Hematopoietic multipotent progenitor cell (in vitro differentiated cells): ENCODE measurements around the gene AURKAIP1. TPM values are rescaled to one million over a fixed set of nuclear protein-coding genes. Genes with fewer than 3 reads are reported as not detected.
A peak's percentile ranks its signal among the peaks of the same experiment; 100 is the strongest.
"Not testable (repeated sequence)": the region's sequence is repeated elsewhere in the genome, so short reads cannot be mapped to it uniquely, and the experiment has no call there.

ENCODE experiments used
- DNase-seq, 3 donors: peaks; one replicate each; pipeline ENCODE4 v3.0.0-alpha.2; 2011 to 2015; ENCODE audit warnings: low read depth in 2 of 3, low spot score in 2 of 3
- total RNA-seq: library from RNA; depleted of rRNA; stranded (reverse); fragments of >200 nt; gene quantifications from one replicate; pipeline ENCODE4 v1.2.3, GENCODE V29; 2012

The AURKAIP1 gene
- total RNA-seq, 1 donor, result 30.2 TPM

DNA sequence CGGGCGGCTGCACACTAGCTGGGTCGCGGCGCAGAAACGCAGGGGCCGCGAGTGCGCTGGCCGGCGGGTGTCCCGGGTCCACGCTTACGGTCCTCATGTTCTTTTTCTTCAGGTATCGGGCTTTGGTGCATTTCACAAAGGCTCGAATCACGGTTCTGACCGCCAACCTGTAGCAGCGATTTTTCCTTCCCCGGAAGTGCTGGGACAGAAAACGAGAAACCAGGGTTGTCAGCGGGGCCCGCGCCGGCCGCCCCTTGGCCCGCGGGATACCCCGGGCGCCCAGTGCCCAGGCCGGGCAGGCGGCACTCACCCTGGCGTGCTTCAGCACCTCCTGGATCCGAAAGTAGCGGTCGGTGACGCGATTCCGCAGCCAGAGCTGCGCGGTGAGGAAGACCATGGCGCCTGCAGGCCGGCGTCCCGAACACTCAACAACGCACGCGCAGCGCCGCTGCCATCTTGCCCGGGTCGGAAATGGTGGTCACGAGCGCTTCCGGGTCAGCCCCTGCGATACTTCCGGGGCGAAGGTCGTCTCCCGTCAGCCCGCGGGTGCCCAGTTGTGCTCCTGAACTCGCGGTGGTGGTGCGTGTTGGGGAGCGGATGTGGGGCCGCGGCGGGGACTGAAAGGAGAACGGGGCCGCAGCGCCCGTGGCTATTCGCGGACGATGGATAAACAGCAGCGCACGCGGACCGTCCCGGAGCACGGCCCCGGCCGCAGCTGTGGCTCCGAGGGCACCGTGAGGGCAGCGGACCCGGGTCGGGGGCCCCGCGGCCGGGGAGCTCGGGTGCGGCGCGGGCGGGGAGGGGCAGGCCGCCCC lies 32.0 kb upstream of the AURKAIP1 start, which contains the start of gene MRPL20:
TSS of gene MRPL20 (minus strand) at position 473 of the 815 bp plus-strand sequence. CDS start at position 397, 76 bp downstream.
- DNase-seq, result peak; percentile 88 to 96 (median 94)

DNA sequence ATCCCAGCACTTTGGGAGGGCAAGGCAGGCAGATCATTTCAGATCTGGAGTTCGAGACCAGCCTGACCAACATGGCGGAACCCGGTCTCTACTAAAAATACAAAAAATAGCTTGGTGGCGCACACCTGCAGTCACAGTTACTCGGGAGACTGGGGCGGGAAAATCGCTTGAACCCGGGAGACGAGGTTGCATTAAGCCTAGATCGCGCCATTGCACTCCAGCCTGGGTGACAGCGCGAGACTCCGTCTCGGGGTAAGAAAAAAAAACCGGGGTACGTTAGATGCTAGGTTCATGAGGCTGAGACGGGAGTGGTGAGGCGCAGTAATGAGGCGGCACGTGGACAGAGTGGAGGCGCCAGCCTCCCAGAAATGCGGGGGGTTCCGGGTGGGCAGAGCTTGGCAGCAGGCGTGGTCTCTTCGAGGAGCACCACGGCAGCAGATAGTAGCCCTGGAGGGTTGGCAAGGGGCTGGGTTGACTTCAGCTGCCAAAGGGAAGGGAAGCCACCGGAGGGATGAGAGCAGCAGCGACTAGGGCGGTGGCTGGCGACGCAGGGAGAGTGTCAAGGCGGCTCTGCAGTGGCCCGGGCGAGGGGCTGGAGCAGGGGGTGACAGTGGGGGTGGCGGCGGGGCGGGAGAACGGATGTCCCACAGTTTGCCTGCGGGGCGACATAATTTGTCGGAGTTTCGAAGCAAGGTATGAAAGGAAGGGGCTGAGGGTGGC lies 31.3 kb upstream of the AURKAIP1 start:
- no peak for DNase-seq

DNA sequence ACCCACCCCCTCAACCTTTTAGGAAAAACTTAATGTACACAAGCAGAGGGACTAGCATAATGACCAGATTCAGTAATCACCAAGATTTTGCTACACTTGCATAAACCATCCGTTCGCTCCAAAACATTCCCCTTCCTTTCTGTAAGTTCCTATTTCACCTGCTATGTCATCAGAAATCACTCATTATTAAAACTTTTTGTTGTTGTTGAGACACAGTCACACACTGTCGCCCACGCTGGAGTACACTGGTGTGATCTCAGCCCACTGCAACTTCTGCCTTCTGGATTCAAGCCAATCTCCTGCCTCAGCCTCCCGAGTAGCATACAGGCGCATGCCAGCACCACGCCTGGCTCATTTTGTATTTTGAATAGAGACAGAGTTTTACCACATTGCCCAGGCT lies 28.6 kb upstream of the AURKAIP1 start:
- DNase-seq, result no peak

DNA sequence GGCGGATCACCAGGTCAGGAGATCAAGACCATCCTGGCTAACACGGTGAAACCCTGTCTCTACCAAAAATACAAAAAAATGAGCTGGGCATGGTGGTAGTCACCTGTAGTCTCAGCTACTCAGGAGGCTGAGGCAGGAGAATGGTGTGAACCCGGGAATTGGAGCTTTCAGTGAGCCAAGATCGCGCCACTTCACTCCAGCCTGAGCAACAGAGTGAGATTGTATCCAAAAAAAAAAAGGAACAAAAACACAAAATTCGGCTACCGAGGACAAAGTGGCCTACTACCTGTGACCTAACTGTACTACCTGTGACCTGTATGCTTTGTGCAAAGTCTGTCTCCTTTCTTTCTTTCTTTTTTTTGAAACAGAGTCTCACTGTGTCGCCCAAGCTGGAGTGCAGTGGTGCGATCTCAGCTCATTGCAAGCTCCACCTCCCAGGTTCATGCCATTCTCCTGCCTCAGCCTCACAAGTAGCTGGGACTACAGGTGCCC lies 27.9 kb upstream of the AURKAIP1 start:
- DNase-seq, result not testable (repeated sequence)

DNA sequence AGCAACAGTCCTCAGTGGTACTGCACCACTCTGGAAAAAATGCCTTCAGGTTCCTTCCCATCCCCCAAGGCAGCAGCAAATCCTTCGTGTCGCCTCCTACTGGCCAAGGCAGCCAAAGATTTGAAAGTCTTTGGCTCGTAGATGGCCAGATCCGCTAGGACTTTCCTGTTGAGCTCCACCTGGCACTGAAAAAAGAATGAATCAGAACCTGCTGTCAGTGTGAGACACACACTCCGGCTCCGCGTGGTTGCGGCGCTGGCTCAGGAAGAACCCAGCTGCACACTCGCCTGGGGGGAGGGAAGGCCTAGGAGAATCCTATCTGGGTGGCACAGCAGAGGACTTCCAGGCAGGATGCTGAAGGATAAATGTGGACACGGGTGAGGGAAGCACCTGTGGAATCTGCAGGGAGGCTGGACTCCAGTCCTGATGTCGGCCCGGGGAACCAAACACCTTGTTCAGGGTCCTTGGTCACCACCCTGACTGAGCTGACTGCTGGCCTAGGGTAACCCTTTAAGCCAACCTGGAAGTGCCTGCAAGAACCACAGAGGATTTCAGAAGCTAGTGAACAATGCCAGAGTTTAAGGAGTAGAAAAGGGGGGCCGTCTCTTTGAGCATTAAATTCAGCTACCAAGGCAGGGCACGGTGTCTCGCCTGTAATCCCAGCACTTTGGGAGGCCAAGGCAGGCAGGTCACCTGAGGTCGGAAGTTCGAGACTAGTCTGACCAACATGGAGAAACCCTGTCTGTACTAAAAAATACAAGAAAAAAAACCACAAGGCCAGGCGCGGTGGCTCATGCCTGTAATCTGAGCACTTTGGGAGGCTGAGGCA lies 27.3 kb upstream of the AURKAIP1 start:
- DNase-seq, result peak in 2 of 3 donors; percentile 42 to 60

DNA sequence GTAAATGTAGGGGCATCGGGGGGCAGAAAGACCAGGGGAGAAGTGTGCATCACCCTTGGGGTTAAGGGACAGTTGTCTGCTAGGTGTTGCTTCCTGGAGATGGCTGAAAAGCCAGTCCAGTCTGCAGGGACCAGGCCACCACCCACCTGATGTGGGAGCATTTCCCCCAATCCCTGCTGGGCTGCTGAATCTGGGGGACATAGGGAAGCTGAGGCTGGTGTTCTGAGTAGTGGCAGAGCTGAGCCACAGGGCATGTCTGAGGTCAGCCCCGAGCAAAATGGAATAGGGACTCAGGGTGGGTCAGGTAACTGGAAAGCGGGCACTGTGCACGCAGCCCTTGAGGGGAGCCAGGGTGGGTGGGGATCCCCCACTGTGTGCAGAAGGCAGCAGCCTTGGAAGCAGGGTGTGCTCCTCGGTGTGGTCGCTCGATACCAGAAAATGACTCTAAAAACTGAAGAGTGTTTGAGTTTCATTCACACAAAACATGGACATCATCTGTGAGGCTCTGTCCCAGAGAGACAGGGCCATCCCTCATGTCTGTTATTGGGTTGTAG lies 26.5 kb upstream of the AURKAIP1 start:
- DNase-seq, result no peak

DNA sequence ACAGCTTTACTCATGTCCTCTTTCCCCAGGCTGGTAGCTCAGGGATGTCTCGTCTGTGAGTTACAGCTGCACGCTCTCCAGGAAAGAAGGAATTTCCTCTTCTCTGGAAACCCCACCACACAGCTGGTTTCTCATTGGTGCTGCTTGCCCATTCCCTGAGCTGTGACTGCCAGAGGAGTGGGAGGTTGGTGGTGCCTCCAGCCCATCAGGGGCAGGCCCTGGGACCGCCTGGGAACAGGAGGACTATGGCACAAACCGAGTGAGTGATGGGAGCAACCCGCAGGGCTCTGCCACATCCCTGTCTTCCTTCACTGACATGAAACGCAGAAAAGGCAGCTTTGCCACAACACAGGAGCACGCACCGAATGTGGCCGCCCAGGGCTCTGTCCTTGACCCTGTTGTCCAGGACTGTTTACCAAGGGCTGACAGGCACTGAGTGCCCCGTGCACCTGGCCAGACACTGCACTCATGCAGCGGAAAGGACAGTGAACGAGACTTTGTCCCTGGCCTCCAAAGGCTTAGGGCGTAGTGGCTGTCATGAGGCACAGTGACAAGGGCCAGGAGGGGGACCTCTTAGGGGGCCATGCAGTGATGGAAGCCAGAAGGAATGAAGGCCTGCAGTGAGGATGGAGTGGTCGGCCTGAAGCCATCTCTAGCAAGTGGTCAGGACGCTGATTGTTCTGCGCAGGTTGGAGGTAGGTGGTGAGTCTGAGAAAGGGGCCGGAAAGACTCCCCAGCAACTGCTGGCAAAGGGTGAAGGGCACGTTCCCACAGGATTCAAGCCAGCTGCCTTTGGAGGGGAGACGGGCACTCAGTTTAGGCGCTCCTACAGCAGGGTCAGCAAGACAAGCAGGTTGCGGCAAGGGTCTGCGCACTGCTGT lies 25.8 kb upstream of the AURKAIP1 start:
- DNase-seq, result no peak

DNA sequence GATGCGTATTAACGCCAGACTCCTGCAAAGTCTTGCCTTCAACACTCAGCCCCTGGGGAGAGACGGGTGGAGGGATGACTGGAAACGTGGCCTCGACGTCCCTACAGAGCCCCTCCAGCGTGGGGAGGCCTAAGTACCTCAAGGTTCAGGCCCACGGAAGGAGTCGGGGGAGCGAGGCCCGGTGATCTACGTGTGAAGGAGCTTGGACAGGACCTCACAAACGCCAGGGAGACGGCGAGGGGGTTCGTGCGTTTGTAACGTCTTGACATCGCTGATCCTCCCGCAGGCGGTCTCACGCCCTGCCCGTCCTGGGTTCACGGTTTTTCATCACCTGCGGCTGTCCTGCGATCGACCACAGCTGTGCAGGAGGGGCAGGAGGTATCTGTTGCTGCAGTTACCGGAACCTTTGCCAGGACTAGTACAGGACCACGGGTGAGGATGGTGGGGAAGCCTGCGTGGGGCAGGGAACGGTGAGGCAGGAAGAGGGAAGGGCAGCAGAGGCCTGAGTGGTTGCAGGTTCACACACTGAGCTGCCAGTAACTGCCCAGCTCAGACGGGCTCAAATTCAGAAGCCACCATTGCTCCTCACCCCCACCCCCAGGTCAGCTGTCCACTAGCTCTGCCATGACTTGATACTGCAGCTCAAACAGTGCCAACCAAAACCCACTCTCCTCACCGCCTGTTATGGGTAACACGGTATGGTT lies 25.0 kb upstream of the AURKAIP1 start:
- DNase-seq, result no peak

DNA sequence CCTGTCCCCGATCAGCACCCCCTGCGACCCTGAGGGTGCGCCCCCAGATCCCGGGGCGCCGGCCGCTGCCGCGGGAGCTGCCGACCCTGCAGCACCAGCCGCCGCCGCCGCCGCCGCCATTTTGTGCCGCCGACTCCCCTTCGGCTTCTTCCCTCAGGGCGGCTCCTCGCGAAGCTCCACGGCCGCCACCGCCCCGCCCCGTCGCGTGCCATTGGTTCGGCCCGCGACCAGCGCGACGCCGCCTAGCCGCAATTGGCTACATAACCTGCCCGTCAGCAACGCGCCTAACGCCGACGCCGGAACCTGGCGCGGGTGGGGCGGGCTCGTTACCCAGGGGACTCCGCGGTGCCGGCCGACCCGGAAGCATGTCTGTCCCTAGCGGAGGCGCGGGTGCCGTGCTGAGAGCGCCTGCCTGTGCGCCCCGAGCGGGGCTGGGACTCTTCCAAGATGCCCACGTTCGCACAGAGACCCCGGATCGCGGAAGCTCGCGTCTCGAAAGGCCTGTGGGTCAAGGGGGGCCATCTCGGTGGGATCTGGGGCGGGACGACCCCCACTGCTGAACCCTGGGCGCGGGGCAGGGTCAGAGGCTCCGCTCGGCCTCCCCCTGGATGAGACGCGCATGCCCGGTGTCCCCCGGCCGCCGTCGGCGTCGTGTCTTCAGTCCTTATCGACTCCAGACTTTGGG lies 24.3 kb upstream of the AURKAIP1 start, which contains the start of gene CCNL2:
TSS of gene CCNL2 (minus strand) at position 149 of the 685 bp plus-strand sequence. CDS start at position 120, 29 bp downstream.
- DNase-seq, result peak; percentile 97 to 99 (median 99)

DNA sequence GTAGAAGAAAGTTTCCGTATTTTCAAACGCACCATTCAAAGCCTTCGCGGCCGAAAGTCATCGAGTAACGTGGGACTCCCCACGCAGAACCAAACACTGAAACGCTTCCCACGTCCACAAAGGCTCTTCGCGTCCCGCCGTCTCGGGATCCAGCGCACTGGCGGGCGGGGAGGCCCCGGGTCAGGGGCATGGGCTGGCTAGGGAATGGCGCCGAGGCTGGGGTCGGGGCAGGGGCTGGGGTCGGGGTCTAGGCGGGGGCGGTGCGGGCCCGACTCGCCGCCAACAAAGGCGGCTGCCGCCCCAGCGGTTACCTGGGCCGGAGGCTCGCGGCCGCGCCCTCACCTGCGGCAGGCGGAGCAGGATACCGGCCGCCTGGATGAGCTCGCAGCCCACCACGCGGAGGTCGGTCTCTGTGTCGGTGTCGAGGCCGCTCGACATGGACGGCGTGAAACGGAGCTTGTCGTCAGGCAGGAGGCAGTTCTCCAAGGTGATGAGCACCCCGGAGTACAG lies 23.7 kb upstream of the AURKAIP1 start:
- DNase-seq, result no peak

DNA sequence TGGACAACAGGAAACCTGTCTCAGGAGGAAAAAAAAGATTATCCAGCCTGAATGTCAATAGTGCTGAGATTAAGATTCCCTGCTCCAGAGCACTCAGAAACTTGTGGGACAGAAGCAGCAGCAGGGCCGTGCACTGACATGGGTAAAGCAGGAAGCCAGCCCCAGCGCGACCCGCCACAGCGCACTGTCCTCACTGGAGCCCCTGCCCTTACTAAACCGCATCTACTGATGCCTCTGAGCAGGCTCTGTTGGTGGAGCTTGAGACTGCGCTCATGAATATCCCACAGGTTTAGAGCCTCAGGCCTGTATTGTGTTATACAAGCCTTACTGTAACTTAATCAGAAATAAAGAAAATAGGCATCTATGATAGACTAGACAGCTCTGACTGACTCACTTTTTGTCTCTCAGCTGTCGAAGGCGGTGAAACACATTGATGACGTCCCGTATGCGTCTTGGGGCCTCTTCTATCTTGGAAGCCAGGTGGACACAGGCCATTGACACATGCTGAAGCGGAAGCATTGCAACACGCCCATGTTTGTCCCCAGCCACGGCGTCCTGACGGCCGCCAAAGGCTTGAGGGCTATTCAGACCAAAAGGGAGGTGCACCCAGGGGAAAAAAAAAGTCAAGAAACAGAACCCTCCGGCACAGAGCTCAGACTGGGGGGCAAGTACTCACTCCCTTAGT lies 23.0 kb upstream of the AURKAIP1 start:
- no peak for DNase-seq

DNA sequence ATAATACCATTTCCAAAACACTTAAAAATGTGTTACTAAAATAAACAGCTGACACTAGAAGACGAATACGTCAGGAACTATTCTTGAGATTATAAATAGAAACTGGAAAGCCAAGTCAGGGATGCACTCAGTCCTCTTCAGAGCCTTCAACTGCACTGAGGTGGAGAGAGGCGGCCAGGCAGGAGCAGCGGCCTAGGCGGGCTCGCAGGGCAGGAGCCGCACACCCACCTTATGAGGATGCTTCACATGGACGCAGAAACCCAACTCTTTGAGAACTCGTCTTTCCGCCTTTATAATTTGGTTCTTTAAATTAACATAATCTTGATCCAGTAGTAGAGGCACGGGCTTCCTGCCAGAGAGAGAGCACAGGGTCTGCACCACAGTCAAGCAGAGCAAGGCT lies 20.2 kb upstream of the AURKAIP1 start:
- DNase-seq, result no peak

DNA sequence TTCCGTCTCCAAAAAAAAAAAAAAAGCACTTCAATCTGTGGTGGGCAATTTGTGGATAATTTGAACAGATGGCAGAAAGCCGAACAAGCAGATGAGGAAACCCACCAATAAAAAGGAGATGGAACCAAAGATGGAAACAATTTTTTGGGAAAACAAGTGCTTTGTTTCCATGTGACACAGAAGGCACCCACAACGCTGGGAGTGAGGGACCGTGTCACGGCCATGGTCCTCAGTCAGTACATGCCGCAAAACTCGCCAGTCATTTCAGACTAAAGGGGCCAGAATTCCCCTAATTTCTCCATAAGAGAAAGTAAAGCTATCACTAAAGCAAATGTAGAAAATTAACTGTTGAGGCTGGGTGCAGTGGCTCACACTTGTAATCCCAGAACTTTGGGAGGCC lies 19.1 kb upstream of the AURKAIP1 start:
- no peak for DNase-seq

DNA sequence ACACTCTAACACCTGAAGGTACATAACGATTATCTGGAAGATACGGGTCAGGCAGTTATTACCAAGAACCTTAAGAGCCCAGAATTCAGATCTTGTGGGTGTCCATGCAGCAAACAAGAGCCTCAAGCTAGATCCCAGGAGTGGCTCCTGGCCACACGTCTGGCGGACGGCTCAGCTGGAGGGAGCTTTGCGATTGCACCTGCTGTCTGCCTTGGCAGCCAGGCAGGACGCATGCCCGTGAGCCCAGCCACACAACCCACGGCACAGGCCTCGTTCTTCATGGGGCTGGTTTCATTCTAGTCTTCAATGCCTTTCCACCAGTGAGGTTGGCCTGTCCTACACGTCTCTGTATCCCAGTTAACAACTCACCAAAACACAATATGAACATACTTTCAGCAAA lies 18.4 kb upstream of the AURKAIP1 start:
- no peak for DNase-seq

DNA sequence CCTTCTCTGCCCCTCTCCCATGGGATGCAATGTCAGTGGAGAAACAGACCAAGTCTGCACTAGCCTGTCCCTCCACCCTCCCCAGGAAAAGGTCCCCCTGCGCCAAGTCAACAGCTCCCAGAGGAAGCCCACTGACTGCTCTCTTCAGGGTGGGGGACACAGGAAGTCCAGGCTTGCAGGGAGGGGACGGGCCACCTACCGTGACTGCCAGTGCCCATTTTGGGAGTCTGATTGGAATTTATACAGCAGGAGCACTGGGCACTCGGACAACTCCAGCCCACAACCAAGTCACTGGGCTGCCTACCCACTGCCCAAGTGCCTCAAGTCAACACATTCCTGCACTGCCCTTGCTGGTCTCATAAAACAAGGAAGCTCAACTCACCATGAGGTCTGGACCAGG lies 18.0 kb upstream of the AURKAIP1 start:
- DNase-seq, result no peak

DNA sequence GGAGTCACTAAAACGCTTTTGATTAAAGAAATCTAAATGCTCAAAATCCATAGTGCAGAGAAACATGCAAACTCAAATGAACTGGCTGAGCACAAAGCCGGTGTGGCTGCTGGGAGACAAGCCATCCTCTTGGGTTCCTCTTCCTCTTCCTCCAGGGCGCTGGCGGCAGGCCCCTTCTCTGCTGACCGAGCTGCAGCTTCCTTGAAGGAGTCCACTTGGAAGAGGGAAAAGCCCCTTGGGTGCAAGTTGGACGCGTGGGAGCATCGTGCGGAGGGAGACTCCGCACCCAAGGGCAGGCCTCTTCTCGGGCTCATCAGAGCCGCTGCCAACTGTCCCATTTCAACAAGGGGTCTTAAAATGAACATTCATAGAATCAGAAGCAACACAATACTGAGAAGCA lies 16.2 kb upstream of the AURKAIP1 start:
- DNase-seq, result no peak

DNA sequence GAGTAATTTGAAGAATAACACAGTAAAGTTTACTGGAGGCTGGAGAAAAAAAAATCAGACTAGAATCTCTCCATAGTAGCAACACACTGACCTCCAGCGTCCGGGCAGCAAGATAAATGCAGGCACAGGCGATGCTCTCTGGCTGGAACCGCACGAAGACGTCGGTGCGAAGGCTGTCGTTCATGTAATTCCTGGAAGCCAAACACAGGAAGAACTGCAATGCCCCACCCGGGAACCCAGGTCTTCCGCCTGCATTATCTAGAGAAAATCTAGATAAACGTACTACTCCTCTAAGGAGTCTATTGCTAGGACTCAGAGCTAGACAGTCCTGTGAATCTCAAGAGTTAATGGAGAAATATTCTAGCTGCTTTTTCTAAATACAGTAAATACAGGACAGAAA lies 15.7 kb upstream of the AURKAIP1 start:
- DNase-seq, result no peak

DNA sequence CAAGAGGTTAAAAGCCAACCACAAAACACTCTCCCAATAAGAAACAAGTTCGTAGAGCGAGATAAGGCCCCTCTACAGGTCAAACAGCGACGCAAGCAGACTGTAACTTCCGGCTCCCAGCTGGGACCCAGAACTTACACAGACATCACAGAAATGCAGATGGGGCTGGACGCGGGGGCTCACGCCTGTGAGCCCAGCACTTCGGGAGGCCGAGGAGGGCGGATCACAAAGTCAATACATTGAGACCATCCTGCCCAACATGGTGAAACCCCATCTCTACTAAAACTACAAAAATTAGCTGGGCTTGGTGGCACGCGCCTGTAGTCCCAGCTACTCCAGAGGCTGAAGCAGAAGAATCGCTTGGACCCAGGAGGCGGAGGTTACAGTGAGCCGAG lies 13.1 kb upstream of the AURKAIP1 start:
- no peak for DNase-seq
